H1 (cell line): Measurements from ENCODE around the gene SEC24B. TPM values are rescaled to one million over a fixed set of nuclear protein-coding genes. Genes with fewer than 3 reads are reported as not detected.

ENCODE experiments used
- CTCF ChIA-PET: fragments of 300-600 bp; sonication (Branson Sonifier 250); formaldehyde crosslinking; loops from one replicate; lab custom pipeline; 2021; ENCODE audit not compliant: partially characterized antibody; lab: Charles Lee
- POLR2A ChIA-PET: fragments of 300-600 bp; sonication (Branson Sonifier 250); formaldehyde crosslinking; loops from one replicate; lab custom pipeline; 2021; ENCODE audit warnings: inconsistent platforms; ENCODE audit not compliant: partially characterized antibody; lab: Charles Lee
- DNase-seq, 2 experiments: peaks; one replicate each; pipeline versions ENCODE4 v3.0.0 to v3.0.0-alpha.2; 2010 to 2022; ENCODE audit warnings: low spot score in 2 of 2, low read depth in 1 of 2, mixed read lengths in 1 of 2
- FAIRE-seq: peaks from 2 replicates; lab custom pipeline; 2011; peaks lifted over from hg19 to GRCh38; lab: Jason Lieb, UNC
- H2AFZ ChIP-seq: 2 replicates; pipeline ENCODE4 v1.8.1; 2012; ENCODE audit warnings: low read length, inconsistent platforms
- H2AK5ac ChIP-seq: 2 replicates; pipeline ENCODE4 v1.6.1; 2013; ENCODE audit warnings: low read depth, low read length
- H2BK120ac ChIP-seq: replicated peaks from 2 replicates; pipeline ENCODE3; 2013; ENCODE audit warnings: low read depth, low read length, inconsistent platforms
- H2BK12ac ChIP-seq: 2 replicates; pipeline ENCODE4 v1.6.1; 2013; ENCODE audit warnings: low read depth, low read length
- H2BK15ac ChIP-seq: 2 replicates; pipeline ENCODE4 v1.6.1; 2013; ENCODE audit warnings: low read length
- H2BK20ac ChIP-seq: 2 replicates; pipeline ENCODE4 v1.6.1; 2013; ENCODE audit warnings: low read length
- H2BK5ac ChIP-seq: 2 replicates; pipeline ENCODE4 v1.6.1; 2013; ENCODE audit warnings: low read depth, low read length
- H3K14ac ChIP-seq: 2 replicates; pipeline ENCODE4 v1.6.1; 2013; ENCODE audit warnings: inconsistent platforms; ENCODE audit not compliant: insufficient read length
- H3K18ac ChIP-seq: 2 replicates; pipeline ENCODE4 v1.6.1; 2013; ENCODE audit warnings: low read length; ENCODE audit errors: extremely low read depth
- H3K23ac ChIP-seq: 2 replicates; pipeline ENCODE4 v1.6.1; 2013; ENCODE audit warnings: inconsistent platforms; ENCODE audit not compliant: insufficient read length
- H3K23me2 ChIP-seq: 2 replicates; pipeline ENCODE4 v1.6.1; 2013; ENCODE audit warnings: low read depth, low read length
- H3K27ac ChIP-seq: 2 replicates; pipeline ENCODE4 v1.6.1; 2011; ENCODE audit warnings: low read depth, low read length, inconsistent platforms
- H3K27me3 ChIP-seq, 4 experiments: replicated peaks in 1 of 4; 1 replicate in 1 of 4; 2 replicates in 3 of 4; pipeline versions ENCODE4 v1.6.1 to v1.8.1; 2011 to 2013; ENCODE audit warnings: low read length in 3 of 4, mild to moderate bottlenecking in 3 of 4, inconsistent platforms in 2 of 4, mixed read lengths in 2 of 4, moderate library complexity in 1 of 4; ENCODE audit not compliant: control insufficient read depth in 3 of 4, insufficient read depth in 3 of 4; ENCODE audit errors: extremely low read depth in 1 of 4
- H3K36me3 ChIP-seq, 4 experiments: 2 replicates each; pipeline versions ENCODE4 v1.6.1 to v1.8.1; 2011 to 2013; ENCODE audit warnings: mild to moderate bottlenecking in 4 of 4, low read length in 3 of 4, moderate library complexity in 2 of 4, control low read depth in 1 of 4, inconsistent platforms in 1 of 4; ENCODE audit not compliant: insufficient read depth in 4 of 4, control insufficient read depth in 2 of 4
- H3K4ac ChIP-seq: replicated peaks from 2 replicates; pipeline ENCODE3; 2013; ENCODE audit warnings: low read length, low read depth, mixed read lengths, inconsistent platforms; ENCODE audit not compliant: insufficient read length
- H3K4me1 ChIP-seq, 4 experiments: replicated peaks in 1 of 4; 1 replicate in 1 of 4; 2 replicates in 3 of 4; pipeline versions ENCODE4 v1.6.1 to v1.8.1; 2011 to 2013; ENCODE audit warnings: low read length in 3 of 4, inconsistent platforms in 2 of 4, mixed read lengths in 1 of 4; ENCODE audit not compliant: insufficient read depth in 4 of 4, control insufficient read depth in 3 of 4
- H3K4me2 ChIP-seq, 2 experiments: 2 replicates each; pipeline versions ENCODE4 v1.6.1 to v1.8.1; 2011 to 2013; ENCODE audit warnings: low read depth in 2 of 2, low read length in 2 of 2, control low read depth in 1 of 2, inconsistent platforms in 1 of 2, mild to moderate bottlenecking in 1 of 2; ENCODE audit not compliant: insufficient read depth in 1 of 2
- H3K4me3 ChIP-seq, 4 experiments: fragments of 200-600, 300-600 bp in 1 of 4; sonication (generic), shearing (Covaris generic), sonication (Bioruptor Twin) in 1 of 4; 2 replicates each; pipeline versions ENCODE4 v1.5.1 to v1.8.1; 2011 to 2016; ENCODE audit warnings: low read length in 4 of 4, low read depth in 3 of 4, control low read depth in 2 of 4, inconsistent platforms in 2 of 4, mild to moderate bottlenecking in 2 of 4, mixed read lengths in 1 of 4, moderate library complexity in 1 of 4; ENCODE audit not compliant: insufficient read depth in 2 of 4; ENCODE audit errors: extremely low read depth in 1 of 4
- H3K56ac ChIP-seq: replicated peaks from 2 replicates; pipeline ENCODE3; 2013; ENCODE audit warnings: low read depth, mild to moderate bottlenecking, mixed read lengths, low read length, inconsistent platforms; ENCODE audit not compliant: insufficient read length
- H3K79me1 ChIP-seq: 2 replicates; pipeline ENCODE4 v1.6.1; 2013; ENCODE audit warnings: low read depth, low read length, control low read depth
- H3K79me2 ChIP-seq, 2 experiments: 2 replicates each; pipeline versions ENCODE4 v1.6.1 to v1.8.1; 2012 to 2013; ENCODE audit warnings: low read length in 2 of 2, mild to moderate bottlenecking in 2 of 2, inconsistent platforms in 1 of 2; ENCODE audit not compliant: insufficient read depth in 2 of 2, control insufficient read depth in 1 of 2
- H3K9ac ChIP-seq, 4 experiments: replicated peaks in 1 of 4; 1 replicate in 1 of 4; 2 replicates in 3 of 4; pipeline versions ENCODE4 v1.6.1 to v1.8.1; 2011 to 2013; ENCODE audit warnings: low read depth in 3 of 4, low read length in 3 of 4, control low read depth in 2 of 4, mild to moderate bottlenecking in 2 of 4, moderate library complexity in 2 of 4, inconsistent platforms in 1 of 4; ENCODE audit errors: extremely low read depth in 1 of 4
- H3K9me3 ChIP-seq, 2 experiments: 2 replicates each; pipeline versions ENCODE4 v1.6.1 to v1.8.1; 2012 to 2013; ENCODE audit warnings: mild to moderate bottlenecking in 2 of 2, moderate library complexity in 2 of 2, control low read depth in 1 of 2, inconsistent platforms in 1 of 2, low read depth in 1 of 2, low read length in 1 of 2, mixed read lengths in 1 of 2; ENCODE audit not compliant: insufficient read depth in 2 of 2
- H4K20me1 ChIP-seq, 2 experiments: replicated peaks in 1 of 2; 2 replicates each; pipeline versions ENCODE3 to v1.8.1; 2011 to 2013; ENCODE audit warnings: inconsistent platforms in 2 of 2, low read length in 2 of 2, mild to moderate bottlenecking in 1 of 2; ENCODE audit not compliant: insufficient read depth in 2 of 2, control insufficient read depth in 1 of 2
- H4K5ac ChIP-seq: 2 replicates; pipeline ENCODE4 v1.6.1; 2013; ENCODE audit warnings: low read length, low read depth, mixed read lengths, inconsistent platforms; ENCODE audit not compliant: insufficient read length
- H4K8ac ChIP-seq: 2 replicates; pipeline ENCODE4 v1.8.0; 2013; ENCODE audit warnings: mild to moderate bottlenecking, moderate library complexity, low read length, inconsistent platforms; ENCODE audit not compliant: insufficient read depth; ENCODE audit errors: extremely low read depth
- H4K91ac ChIP-seq: replicated peaks from 2 replicates; pipeline ENCODE3; 2013; ENCODE audit warnings: low read length, mixed read lengths, inconsistent platforms; ENCODE audit not compliant: insufficient read length
- BRCA1 ChIP-seq: IDR thresholded peaks from 2 replicates; pipeline ENCODE4 v1.6.1; 2012; ENCODE audit warnings: low read depth, low read length, improper control_type of control experiment
- EGR1 ChIP-seq: IDR thresholded peaks from 2 replicates; pipeline ENCODE4 v1.6.1; 2011; ENCODE audit warnings: low read depth, low read length, borderline replicate concordance
- EP300 ChIP-seq, 2 experiments: IDR thresholded peaks; 1 replicate in 1 of 2; 2 replicates in 1 of 2; pipeline ENCODE4 v1.6.1; 2011 to 2012; ENCODE audit warnings: low read depth in 2 of 2, low read length in 2 of 2, mild to moderate bottlenecking in 2 of 2, borderline replicate concordance in 1 of 2, inconsistent platforms in 1 of 2, moderate library complexity in 1 of 2
- POLR2AphosphoS5 ChIP-seq: IDR thresholded peaks from 2 replicates; pipeline ENCODE4 v1.6.1; 2011; ENCODE audit warnings: low read depth, low read length
- TBP ChIP-seq: IDR thresholded peaks from 2 replicates; pipeline ENCODE4 v1.6.1; 2011; ENCODE audit warnings: low read depth, low read length, improper control_type of control experiment
- TCF12 ChIP-seq: IDR thresholded peaks from 2 replicates; pipeline ENCODE4 v1.6.1; 2011; ENCODE audit warnings: low read depth, mild to moderate bottlenecking, low read length
- ZNF274 ChIP-seq: IDR thresholded peaks from 2 replicates; pipeline ENCODE4 v1.7.0; 2012; ENCODE audit warnings: low read length, borderline replicate concordance; ENCODE audit errors: extremely low read depth
- WGBS, 2 experiments: shearing (Covaris generic) in 1 of 2; methylation state at CpG; one replicate each; pipeline versions ENCODE4 v1.1.6 to v1.1.7; 2013 to 2015; ENCODE audit warnings: low lambda C conversion rate in 2 of 2, mixed read lengths in 2 of 2, inconsistent platforms in 1 of 2, low coverage in 1 of 2, missing lambda C conversion rate in 1 of 2; ENCODE audit not compliant: insufficient replicate concordance in 2 of 2, insufficient coverage in 1 of 2, insufficient read length in 1 of 2; ENCODE audit errors: extremely low coverage in 1 of 2, missing lambda C conversion rate in 1 of 2; 5-methylcytosine and 5-hydroxymethylcytosine counted together
- polyA plus RNA-seq, 7 experiments: library from polyadenylated mRNA; depleted of rRNA in 3 of 7; stranded (reverse) in 5 of 7; unstranded in 2 of 7; fragments of >200 nt in 5 of 7; fragments of 200-250 nt in 2 of 7; gene quantifications; 1 replicate in 5 of 7; 2 replicates in 1 of 7; 4 replicates in 1 of 7; pipeline versions ENCODE4 v1.2.1 to v1.2.3, GENCODE V29; 2011 to 2013; ENCODE audit warnings: missing spikeins in 2 of 7, mixed read lengths in 2 of 7
- total RNA-seq: library from RNA; stranded (reverse); fragmentation: NEBNext Ultra II Directional; extraction: Animal tissue kit (Norgen Biotek cat#: 25700); gene quantifications from 2 replicates; pipeline ENCODE4 v1.2.1, GENCODE V29; 2021

The SEC24B gene
- total and polyA plus RNA-seq, 2 of the 8 experiments (the other 6 are each of a cell fraction or from before 2014, with no cell fraction given) = 25.6 to 30.9 TPM

- Histone ChIP-seq H2BK15ac (no peak overlapping the region; the same call in 1 of the 2 replicates), H4K5ac (no peak overlapping the region), H2BK5ac (no peak overlapping the region), H3K14ac (no peak overlapping the region), H3K9ac (no peak overlapping the region), H2BK20ac (no peak overlapping the region), H3K23ac (no peak overlapping the region), H3K4me2 (no peak overlapping the region), H3K27ac (no peak overlapping the region), H2AK5ac (no peak overlapping the region), H3K56ac (no peak overlapping the region), H2AFZ (peak overlapping the region; percentile 75), H2BK12ac (peak overlapping the region; percentile 77; the same call in 1 of the 2 replicates), H4K91ac (no peak overlapping the region), H2BK120ac (no peak overlapping the region), H4K8ac (no peak overlapping the region), H3K36me3 (no peaks in the 10 kb centered on the region), H4K20me1 (no peaks in the 10 kb centered on the region), H3K79me1 (no peaks in the 10 kb centered on the region), H3K18ac (no peak overlapping the region), H3K79me2 (no peaks in the 10 kb centered on the region), H3K27me3 (no peaks in the 10 kb centered on the region), H3K4ac (no peak overlapping the region), H3K23me2 (no peaks in the 10 kb centered on the region; the same call in 1 of the 2 replicates), H3K4me1 (peaks cover 1 to 4% (median 3%) of the 10 kb centered on the region in 4 experiments; a peak in 6 of 7 replicates), H3K9me3 (no peaks in the 10 kb centered on the region), H3K4me3 (no peak overlapping the region)
- no peak for FAIRE-seq
- TF ChIP-seq BRCA1 = no peak
- no peak for TF ChIP-seq TCF12
- no peak for TF ChIP-seq TBP
- TF ChIP-seq EP300 (IDR thresholded peaks at IDR 0.05; ENCODE audit: borderline replicate concordance in 1 of 2, low read depth in 2 of 2, low read length in 2 of 2) = no peak
- TF ChIP-seq ZNF274 = no peak
- TF ChIP-seq POLR2AphosphoS5 = no peak
- no peak for TF ChIP-seq EGR1
- WGBS, 2 experiments = 80% methylated on average over 7 of the region's 7 CpGs; no CpG with 5 or more reads in 1 of the 2 experiments
- DNase-seq = no peak
- ChIA-PET POLR2A (no interaction called here), CTCF (interaction anchor here (0.6 to 1.2 kb wide), 3 partner anchors 16 to 67 kb away, joined by 3 read pairs; no protein-coding TSS in a partner anchor)
Measured at GRCh38 chr4:109389369-109390114, 44.1 kb upstream of the SEC24B start.
